K562 (cell line): ENCODE data around the gene IFNK. TPM values are rescaled to one million over a fixed set of nuclear protein-coding genes. Genes with fewer than 3 reads are reported as not detected.
A peak's percentile ranks its signal among the peaks of the same experiment; 100 is the strongest.

Source experiments
- ATAC-seq: fragments of 200-7000 bp; cut with Tn5 transposase; 3 replicates; pipeline ENCODE4 v1.9.1; 2020; ENCODE audit warnings: moderate library complexity
- BruUV-seq: library from RNA; stranded (reverse); fragments of 400-500 nt; replicated peaks from 2 replicates; lab custom pipeline; 2021; lab: Mats Ljungman, UMichigan
- CTCF ChIA-PET: fragments of 300-600 bp; formaldehyde crosslinking; extraction: SDS; loops from one replicate; lab custom pipeline; 2021; ENCODE audit warnings: low intra/inter-chr PET ratio; lab: Yijun Ruan, JAX
- POLR2A ChIA-PET: fragments of 300-600, 350-650 bp; sonication (Branson Sonifier 250); formaldehyde crosslinking; extraction: SDS; loops from one replicate; lab custom pipeline; 2021; ENCODE audit warnings: antibody characterized with exemption, inconsistent platforms; lab: Yijun Ruan, JAX
- DNase-seq, 4 experiments: peaks; one replicate each; pipeline versions ENCODE4 v3.0.0 to v3.0.0-alpha.2; 2011 to 2018; ENCODE audit warnings: low spot score in 3 of 4, mixed read lengths in 3 of 4; ENCODE audit errors: extremely low read depth in 1 of 4
- FAIRE-seq: peaks from 2 replicates; lab custom pipeline; 2011; peaks lifted over from hg19 to GRCh38; lab: Jason Lieb, UNC
- H2AFZ ChIP-seq: 2 replicates; pipeline ENCODE4 v1.6.0; 2011; ENCODE audit warnings: low read depth, low read length, control low read depth, inconsistent platforms
- H3K27ac ChIP-seq: fragments of 200-600 bp; 3 replicates; pipeline ENCODE4 v1.8.0; 2011; ENCODE audit warnings: low read depth, mild to moderate bottlenecking, control low read depth, inconsistent platforms, low read length, moderate library complexity, mixed read lengths; ENCODE audit errors: extremely low read depth
- H3K27me3 ChIP-seq, 2 experiments: fragments of 300-600 bp in 1 of 2; 2 replicates in 1 of 2; 3 replicates in 1 of 2; pipeline versions ENCODE4 v1.6.0 to v1.8.0; 2011; ENCODE audit warnings: inconsistent platforms in 2 of 2, low read length in 2 of 2, mild to moderate bottlenecking in 1 of 2, mixed read lengths in 1 of 2, moderate library complexity in 1 of 2; ENCODE audit not compliant: control insufficient read depth in 2 of 2, insufficient read depth in 2 of 2
- H3K36me3 ChIP-seq: fragments of 300-600 bp; 3 replicates; pipeline ENCODE4 v1.8.0; 2011; ENCODE audit warnings: mild to moderate bottlenecking, low read length, inconsistent platforms; ENCODE audit not compliant: control insufficient read depth, insufficient read depth
- H3K4me1 ChIP-seq, 2 experiments: fragments of 200-600 bp in 1 of 2; replicated peaks in 1 of 2; 2 replicates in 1 of 2; 3 replicates in 1 of 2; pipeline versions ENCODE4 v1.5.1 to v1.8.0; 2011; ENCODE audit warnings: inconsistent platforms in 2 of 2, low read length in 2 of 2, mild to moderate bottlenecking in 1 of 2, mixed read lengths in 1 of 2, moderate library complexity in 1 of 2; ENCODE audit not compliant: control insufficient read depth in 2 of 2, insufficient read depth in 2 of 2
- H3K4me2 ChIP-seq: 2 replicates; pipeline ENCODE4 v1.6.1; 2011; ENCODE audit warnings: low read length, control low read depth, inconsistent platforms, mixed read lengths; ENCODE audit not compliant: insufficient read depth
- H3K4me3 ChIP-seq: fragments of 200-600 bp; sonication (generic), shearing (Covaris generic); 2 replicates; pipeline ENCODE4 v1.5.1; 2016; ENCODE audit warnings: control low read depth, inconsistent platforms
- H3K79me2 ChIP-seq: fragments of 200-600 bp; 3 replicates; pipeline ENCODE4 v1.8.0; 2011; ENCODE audit warnings: low read length, inconsistent platforms; ENCODE audit not compliant: control insufficient read depth, insufficient read depth
- H3K9ac ChIP-seq, 2 experiments: 2 replicates each; pipeline versions ENCODE4 v1.6.0 to v1.6.1; 2011; ENCODE audit warnings: low read depth in 2 of 2, low read length in 2 of 2, control low read depth in 1 of 2, inconsistent platforms in 1 of 2, mild to moderate bottlenecking in 1 of 2, mixed read lengths in 1 of 2; ENCODE audit not compliant: insufficient read depth in 1 of 2
- H3K9me1 ChIP-seq: one replicate; pipeline ENCODE4 v1.6.0; 2011; ENCODE audit warnings: inconsistent platforms, mild to moderate bottlenecking, low read length, moderate library complexity; ENCODE audit not compliant: control insufficient read depth, insufficient read depth
- H3K9me3 ChIP-seq: replicated peaks from 2 replicates; pipeline ENCODE4 v1.5.1; 2011; ENCODE audit warnings: low read depth, low read length, inconsistent platforms; ENCODE audit not compliant: control insufficient read depth, insufficient read depth
- H4K20me1 ChIP-seq: replicated peaks from 2 replicates; pipeline ENCODE4 v1.6.1; 2011; ENCODE audit warnings: low read length, inconsistent platforms, mixed read lengths; ENCODE audit not compliant: control insufficient read depth, insufficient read depth
- CEBPB ChIP-seq: fragments of 450-650 bp; IDR thresholded peaks from 2 replicates; pipeline ENCODE4 v1.6.1; 2016; ENCODE audit warnings: missing genetic modification characterization, missing compliant biosample characterization
- GATA2 ChIP-seq: sonication (generic); formaldehyde crosslinking; IDR thresholded peaks from 2 replicates; pipeline ENCODE4 v1.4.0; 2020; ENCODE audit warnings: mild to moderate bottlenecking, missing genetic modification reagents
- MCM5 ChIP-seq: fragments of 450-650 bp; IDR thresholded peaks from 2 replicates; pipeline ENCODE4 v1.6.1; 2016; ENCODE audit warnings: low read depth
- MEF2A ChIP-seq: IDR thresholded peaks from 2 replicates; pipeline ENCODE4 v1.6.1; 2011; ENCODE audit warnings: low read depth, mild to moderate bottlenecking, low read length, moderate library complexity; ENCODE audit not compliant: control insufficient read depth
- ZC3H8 ChIP-seq: fragments of 450-650 bp; IDR thresholded peaks from 2 replicates; pipeline ENCODE4 v1.6.1; 2017
- ZNF263 ChIP-seq: sonication (generic); formaldehyde crosslinking; IDR thresholded peaks from 2 replicates; pipeline ENCODE4 v1.8.0; 2022; ENCODE audit warnings: mild to moderate bottlenecking, missing genetic modification reagents, borderline replicate concordance
- WGBS: fragments of 100-300 bp; shearing (Covaris generic); methylation state at CpG from one replicate; pipeline ENCODE4 v1.1.6; 2016; ENCODE audit warnings: low coverage, mixed read lengths; ENCODE audit not compliant: insufficient coverage; ENCODE audit errors: missing lambda C conversion rate; 5-methylcytosine and 5-hydroxymethylcytosine counted together
- in situ Hi-C: fragments of 300-500 bp; cut with MboI; formaldehyde crosslinking; loops from 4 replicates; pipeline ENCODE4 v1.15.0; 2018; ENCODE audit warnings: inconsistent platforms, mixed read lengths
- intact Hi-C: fragments of 100-400 bp; cut with micrococcal nuclease; formaldehyde crosslinking; loops from 2 replicates; pipeline ENCODE4 v1.14.2; 2022
- polyA plus RNA-seq, 8 experiments: library from polyadenylated mRNA; depleted of rRNA in 4 of 8; stranded (reverse) in 5 of 8; unstranded in 3 of 8; fragments of >200 nt; fragmentation: Nextera tagmentation in 2 of 8; fragmentation: Illumina TruSeq in 1 of 8; extraction: Ambion mirVana in 2 of 8; extraction: Trizol in 1 of 8; gene quantifications; 2 replicates each; pipeline versions ENCODE4 v1.2.1 to v1.2.3, GENCODE V29; 2011 to 2014; ENCODE audit warnings: inconsistent platforms in 1 of 8, missing spikeins in 1 of 8
- total RNA-seq, 7 experiments: library from RNA; depleted of rRNA in 6 of 7; stranded (reverse); fragments of >200 nt in 6 of 7; fragmentation: Illumina TruSeq in 2 of 7; extraction: Trizol in 2 of 7; gene quantifications; 2 replicates each; pipeline versions ENCODE4 v1.2.1 to v1.2.3, GENCODE V29; 2011 to 2021; ENCODE audit warnings: low replicate concordance in 1 of 7
- TF ChIP-seq, protein P1 (sequence below): fragments of 250-450 bp; sonication (Bioruptor Pico); IDR thresholded peaks from 2 replicates; pipeline ENCODE4 v1.8.0; 2022; ENCODE audit warnings: inconsistent platforms, mild to moderate bottlenecking, moderate library complexity, borderline replicate concordance

The IFNK gene
- total and polyA plus RNA-seq, 9 of the 15 experiments (the other 6 are each of a cell fraction or from before 2014, with no cell fraction given), result 0.11 TPM; not detected in 8

- no peaks in the 10 kb centered on the region for H3K9me3 ChIP-seq
- DNase-seq (no peak), FAIRE-seq (no peak), ATAC-seq (no peak)
- intact Hi-C loops, result loop anchor here (10.0 kb wide), 1 partner anchor 105 kb away; no protein-coding TSS in a partner anchor
- no peak overlapping the region for H3K4me3 ChIP-seq
- H3K9me1 ChIP-seq, result no peaks in the 10 kb centered on the region
- H3K79me2 ChIP-seq, result no peaks in the 10 kb centered on the region
- peaks cover 0 to 2% of the 10 kb centered on the region in 2 experiments; a peak in 3 of 5 replicates for H3K4me1 ChIP-seq
- POLR2A ChIA-PET, result interaction anchor here (0.7 kb wide), 1 partner anchor 116 kb away, joined by 3 read pairs; no protein-coding TSS in a partner anchor
- TF ChIP-seq GATA2, result no peak
- TF ChIP-seq CEBPB (tag), result 0 out of 2 replicates have a peak, but pooled peaks have one; percentile 34
- no peak for TF ChIP-seq MCM5
- in situ Hi-C loops, result no loop called here
- H3K36me3 ChIP-seq, result no peaks in the 10 kb centered on the region
- no peak overlapping the region for H3K9ac ChIP-seq
- 68% methylated on average over 3 of the region's 5 CpGs for WGBS
- no peaks in the 10 kb centered on the region for H3K27me3 ChIP-seq
- H4K20me1 ChIP-seq, result no peaks in the 10 kb centered on the region
- no peak overlapping the region for H3K27ac ChIP-seq
- H3K4me2 ChIP-seq, result no peak overlapping the region
- BruUV-seq, result no TSS peak
- CTCF ChIA-PET, result no interaction called here
- no peak overlapping the region for H2AFZ ChIP-seq
These were observed 15.7 kb downstream of the IFNK start for GRCh38 chr9:27539479-27540441.

- Histone ChIP-seq H3K79me2 (no peaks in the 10 kb centered on the region), H3K27ac (no peak overlapping the region), H3K9me3 (no peaks in the 10 kb centered on the region), H3K4me1 (peaks cover 0 to 2% of the 10 kb centered on the region in 2 experiments; a peak in 3 of 5 replicates), H3K9me1 (no peaks in the 10 kb centered on the region), H4K20me1 (no peaks in the 10 kb centered on the region), H2AFZ (no peak overlapping the region), H3K27me3 (no peaks in the 10 kb centered on the region), H3K36me3 (no peaks in the 10 kb centered on the region), H3K4me2 (no peak overlapping the region), H3K4me3 (no peak overlapping the region), H3K9ac (no peak overlapping the region)
- DNase-seq, result no peak
- no peak for FAIRE-seq
- ChIA-PET POLR2A (interaction anchor here (0.7 kb wide), 1 partner anchor 116 kb away, joined by 3 read pairs; no protein-coding TSS in a partner anchor), CTCF (no interaction called here)
- WGBS, result 83% methylated on average over 1 of the region's 1 CpG
- BruUV-seq, result no TSS peak
- intact Hi-C loops (no loop called here), in situ Hi-C loops (no loop called here)
- ATAC-seq, result no peak
- TF ChIP-seq ZC3H8, result no peak
- TF ChIP-seq, protein P1, sequence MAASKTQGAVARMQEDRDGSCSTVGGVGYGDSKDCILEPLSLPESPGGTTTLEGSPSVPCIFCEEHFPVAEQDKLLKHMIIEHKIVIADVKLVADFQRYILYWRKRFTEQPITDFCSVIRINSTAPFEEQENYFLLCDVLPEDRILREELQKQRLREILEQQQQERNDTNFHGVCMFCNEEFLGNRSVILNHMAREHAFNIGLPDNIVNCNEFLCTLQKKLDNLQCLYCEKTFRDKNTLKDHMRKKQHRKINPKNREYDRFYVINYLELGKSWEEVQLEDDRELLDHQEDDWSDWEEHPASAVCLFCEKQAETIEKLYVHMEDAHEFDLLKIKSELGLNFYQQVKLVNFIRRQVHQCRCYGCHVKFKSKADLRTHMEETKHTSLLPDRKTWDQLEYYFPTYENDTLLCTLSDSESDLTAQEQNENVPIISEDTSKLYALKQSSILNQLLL (CRISPR knock-in tag), result no peak
- no peak for TF ChIP-seq MEF2A
- TF ChIP-seq ZNF263 (CRISPR knock-in tag), result no peak
These were observed 16.4 kb downstream of the IFNK start for GRCh38 chr9:27540502-27540901.
